Suprapubic skin (tissue), 3 donors: ENCODE measurements around the gene MYL3.

Experiments
- EP300 ChIP-seq: sonication (generic); formaldehyde crosslinking; IDR thresholded peaks from one replicate; pipeline ENCODE4 v1.6.1; 2017; ENCODE audit warnings: antibody characterized with exemption
- TF ChIP-seq, protein P1 (sequence below), 2 donors: fragments of 200-600 bp in 1 of 2; fragments of 450-650 bp in 1 of 2; sonication (generic) in 1 of 2; IDR thresholded peaks; one replicate each; pipeline ENCODE4 v1.5.1; 2016 to 2019; ENCODE audit warnings: antibody characterized with exemption in 2 of 2, mild to moderate bottlenecking in 1 of 2, moderate library complexity in 1 of 2

DNA sequence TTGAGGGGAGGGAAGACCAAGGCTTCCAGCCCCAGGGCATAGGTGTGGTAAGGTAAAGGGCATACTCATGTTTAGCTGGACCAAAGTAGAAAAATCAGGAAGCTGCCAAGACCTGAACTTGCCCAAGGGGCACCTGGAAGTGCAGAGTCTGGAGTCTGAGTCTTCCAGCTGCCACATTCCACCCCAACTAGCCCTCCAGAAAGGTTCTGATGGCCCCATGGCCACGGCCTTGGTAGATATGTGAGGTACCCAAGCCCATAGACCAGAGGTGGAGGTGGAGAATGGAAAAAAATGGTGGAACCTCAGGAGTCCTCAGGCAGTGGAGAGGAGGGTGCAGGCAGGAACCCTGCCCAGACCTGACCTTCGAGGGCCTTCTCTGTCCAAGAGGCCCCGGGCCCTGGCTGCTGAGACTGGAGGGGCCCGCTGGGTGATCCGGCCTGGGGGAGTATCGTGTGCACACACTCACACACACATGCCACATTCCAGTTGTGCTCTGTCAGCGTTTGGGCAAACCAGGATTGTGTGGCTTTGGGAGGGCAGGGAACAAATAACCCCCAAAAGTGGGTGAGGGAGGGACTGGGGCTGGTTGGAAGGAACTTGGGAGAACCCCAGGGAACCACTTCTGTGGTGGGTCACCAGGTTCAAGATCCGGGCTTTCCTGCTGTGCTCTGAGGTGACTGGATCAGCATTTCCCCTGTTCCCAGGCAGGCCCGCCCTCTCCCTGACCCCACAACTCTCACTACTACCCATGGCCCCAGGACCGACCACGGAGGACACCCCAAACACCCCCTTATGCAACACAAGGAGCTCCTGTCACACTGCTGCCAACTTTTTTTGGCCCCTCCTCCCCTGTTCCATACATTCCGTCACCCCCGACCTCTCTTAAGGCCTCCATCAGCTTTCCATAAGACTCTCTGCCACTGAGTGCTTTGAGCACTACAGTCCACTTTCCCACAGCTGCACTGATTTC is 11.6 kb downstream of the MYL3 start:
- no peak for TF ChIP-seq EP300
- TF ChIP-seq, protein P1, sequence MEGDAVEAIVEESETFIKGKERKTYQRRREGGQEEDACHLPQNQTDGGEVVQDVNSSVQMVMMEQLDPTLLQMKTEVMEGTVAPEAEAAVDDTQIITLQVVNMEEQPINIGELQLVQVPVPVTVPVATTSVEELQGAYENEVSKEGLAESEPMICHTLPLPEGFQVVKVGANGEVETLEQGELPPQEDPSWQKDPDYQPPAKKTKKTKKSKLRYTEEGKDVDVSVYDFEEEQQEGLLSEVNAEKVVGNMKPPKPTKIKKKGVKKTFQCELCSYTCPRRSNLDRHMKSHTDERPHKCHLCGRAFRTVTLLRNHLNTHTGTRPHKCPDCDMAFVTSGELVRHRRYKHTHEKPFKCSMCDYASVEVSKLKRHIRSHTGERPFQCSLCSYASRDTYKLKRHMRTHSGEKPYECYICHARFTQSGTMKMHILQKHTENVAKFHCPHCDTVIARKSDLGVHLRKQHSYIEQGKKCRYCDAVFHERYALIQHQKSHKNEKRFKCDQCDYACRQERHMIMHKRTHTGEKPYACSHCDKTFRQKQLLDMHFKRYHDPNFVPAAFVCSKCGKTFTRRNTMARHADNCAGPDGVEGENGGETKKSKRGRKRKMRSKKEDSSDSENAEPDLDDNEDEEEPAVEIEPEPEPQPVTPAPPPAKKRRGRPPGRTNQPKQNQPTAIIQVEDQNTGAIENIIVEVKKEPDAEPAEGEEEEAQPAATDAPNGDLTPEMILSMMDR (IDR thresholded peaks at IDR 0.05), result no peak
